Measurements from ENCODE around the gene PIAS4. TPM values are rescaled to one million over a fixed set of nuclear protein-coding genes. Genes with fewer than 3 reads are reported as not detected.

PIAS4 gene
- total and polyA plus RNA-seq, 9 of the 15 experiments (the other 6 are each of a cell fraction or from before 2014, with no cell fraction given), result 0.27 to 34.9 (median 14.4) TPM

DNA sequence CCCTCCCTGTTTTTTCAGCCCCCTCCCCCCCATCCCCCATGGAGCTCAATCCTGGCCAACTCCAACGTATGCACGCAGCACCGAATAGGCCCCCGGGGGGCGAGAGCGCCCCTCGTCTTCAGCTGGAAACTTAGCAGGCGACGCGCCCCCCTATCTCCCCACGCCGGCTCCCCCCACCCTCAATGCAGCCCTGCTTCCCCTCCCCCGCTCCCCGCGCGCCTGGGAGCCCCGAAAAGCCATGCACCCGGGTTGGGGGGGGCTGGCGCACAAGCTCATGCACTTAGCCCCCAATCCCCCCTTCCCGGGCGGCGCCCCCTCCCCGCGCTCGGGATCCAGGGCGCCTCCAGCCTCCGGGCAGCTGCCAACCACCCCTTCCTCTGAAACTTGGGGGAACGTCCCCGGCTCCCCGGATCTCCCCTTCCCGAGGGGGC is 58.7 kb downstream of the PIAS4 start (continued):
- TF ChIP-seq, protein P1, sequence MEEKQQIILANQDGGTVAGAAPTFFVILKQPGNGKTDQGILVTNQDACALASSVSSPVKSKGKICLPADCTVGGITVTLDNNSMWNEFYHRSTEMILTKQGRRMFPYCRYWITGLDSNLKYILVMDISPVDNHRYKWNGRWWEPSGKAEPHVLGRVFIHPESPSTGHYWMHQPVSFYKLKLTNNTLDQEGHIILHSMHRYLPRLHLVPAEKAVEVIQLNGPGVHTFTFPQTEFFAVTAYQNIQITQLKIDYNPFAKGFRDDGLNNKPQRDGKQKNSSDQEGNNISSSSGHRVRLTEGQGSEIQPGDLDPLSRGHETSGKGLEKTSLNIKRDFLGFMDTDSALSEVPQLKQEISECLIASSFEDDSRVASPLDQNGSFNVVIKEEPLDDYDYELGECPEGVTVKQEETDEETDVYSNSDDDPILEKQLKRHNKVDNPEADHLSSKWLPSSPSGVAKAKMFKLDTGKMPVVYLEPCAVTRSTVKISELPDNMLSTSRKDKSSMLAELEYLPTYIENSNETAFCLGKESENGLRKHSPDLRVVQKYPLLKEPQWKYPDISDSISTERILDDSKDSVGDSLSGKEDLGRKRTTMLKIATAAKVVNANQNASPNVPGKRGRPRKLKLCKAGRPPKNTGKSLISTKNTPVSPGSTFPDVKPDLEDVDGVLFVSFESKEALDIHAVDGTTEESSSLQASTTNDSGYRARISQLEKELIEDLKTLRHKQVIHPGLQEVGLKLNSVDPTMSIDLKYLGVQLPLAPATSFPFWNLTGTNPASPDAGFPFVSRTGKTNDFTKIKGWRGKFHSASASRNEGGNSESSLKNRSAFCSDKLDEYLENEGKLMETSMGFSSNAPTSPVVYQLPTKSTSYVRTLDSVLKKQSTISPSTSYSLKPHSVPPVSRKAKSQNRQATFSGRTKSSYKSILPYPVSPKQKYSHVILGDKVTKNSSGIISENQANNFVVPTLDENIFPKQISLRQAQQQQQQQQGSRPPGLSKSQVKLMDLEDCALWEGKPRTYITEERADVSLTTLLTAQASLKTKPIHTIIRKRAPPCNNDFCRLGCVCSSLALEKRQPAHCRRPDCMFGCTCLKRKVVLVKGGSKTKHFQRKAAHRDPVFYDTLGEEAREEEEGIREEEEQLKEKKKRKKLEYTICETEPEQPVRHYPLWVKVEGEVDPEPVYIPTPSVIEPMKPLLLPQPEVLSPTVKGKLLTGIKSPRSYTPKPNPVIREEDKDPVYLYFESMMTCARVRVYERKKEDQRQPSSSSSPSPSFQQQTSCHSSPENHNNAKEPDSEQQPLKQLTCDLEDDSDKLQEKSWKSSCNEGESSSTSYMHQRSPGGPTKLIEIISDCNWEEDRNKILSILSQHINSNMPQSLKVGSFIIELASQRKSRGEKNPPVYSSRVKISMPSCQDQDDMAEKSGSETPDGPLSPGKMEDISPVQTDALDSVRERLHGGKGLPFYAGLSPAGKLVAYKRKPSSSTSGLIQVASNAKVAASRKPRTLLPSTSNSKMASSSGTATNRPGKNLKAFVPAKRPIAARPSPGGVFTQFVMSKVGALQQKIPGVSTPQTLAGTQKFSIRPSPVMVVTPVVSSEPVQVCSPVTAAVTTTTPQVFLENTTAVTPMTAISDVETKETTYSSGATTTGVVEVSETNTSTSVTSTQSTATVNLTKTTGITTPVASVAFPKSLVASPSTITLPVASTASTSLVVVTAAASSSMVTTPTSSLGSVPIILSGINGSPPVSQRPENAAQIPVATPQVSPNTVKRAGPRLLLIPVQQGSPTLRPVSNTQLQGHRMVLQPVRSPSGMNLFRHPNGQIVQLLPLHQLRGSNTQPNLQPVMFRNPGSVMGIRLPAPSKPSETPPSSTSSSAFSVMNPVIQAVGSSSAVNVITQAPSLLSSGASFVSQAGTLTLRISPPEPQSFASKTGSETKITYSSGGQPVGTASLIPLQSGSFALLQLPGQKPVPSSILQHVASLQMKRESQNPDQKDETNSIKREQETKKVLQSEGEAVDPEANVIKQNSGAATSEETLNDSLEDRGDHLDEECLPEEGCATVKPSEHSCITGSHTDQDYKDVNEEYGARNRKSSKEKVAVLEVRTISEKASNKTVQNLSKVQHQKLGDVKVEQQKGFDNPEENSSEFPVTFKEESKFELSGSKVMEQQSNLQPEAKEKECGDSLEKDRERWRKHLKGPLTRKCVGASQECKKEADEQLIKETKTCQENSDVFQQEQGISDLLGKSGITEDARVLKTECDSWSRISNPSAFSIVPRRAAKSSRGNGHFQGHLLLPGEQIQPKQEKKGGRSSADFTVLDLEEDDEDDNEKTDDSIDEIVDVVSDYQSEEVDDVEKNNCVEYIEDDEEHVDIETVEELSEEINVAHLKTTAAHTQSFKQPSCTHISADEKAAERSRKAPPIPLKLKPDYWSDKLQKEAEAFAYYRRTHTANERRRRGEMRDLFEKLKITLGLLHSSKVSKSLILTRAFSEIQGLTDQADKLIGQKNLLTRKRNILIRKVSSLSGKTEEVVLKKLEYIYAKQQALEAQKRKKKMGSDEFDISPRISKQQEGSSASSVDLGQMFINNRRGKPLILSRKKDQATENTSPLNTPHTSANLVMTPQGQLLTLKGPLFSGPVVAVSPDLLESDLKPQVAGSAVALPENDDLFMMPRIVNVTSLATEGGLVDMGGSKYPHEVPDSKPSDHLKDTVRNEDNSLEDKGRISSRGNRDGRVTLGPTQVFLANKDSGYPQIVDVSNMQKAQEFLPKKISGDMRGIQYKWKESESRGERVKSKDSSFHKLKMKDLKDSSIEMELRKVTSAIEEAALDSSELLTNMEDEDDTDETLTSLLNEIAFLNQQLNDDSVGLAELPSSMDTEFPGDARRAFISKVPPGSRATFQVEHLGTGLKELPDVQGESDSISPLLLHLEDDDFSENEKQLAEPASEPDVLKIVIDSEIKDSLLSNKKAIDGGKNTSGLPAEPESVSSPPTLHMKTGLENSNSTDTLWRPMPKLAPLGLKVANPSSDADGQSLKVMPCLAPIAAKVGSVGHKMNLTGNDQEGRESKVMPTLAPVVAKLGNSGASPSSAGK (IDR thresholded peaks at IDR 0.05), result no peak
- TF ChIP-seq, protein P2, sequence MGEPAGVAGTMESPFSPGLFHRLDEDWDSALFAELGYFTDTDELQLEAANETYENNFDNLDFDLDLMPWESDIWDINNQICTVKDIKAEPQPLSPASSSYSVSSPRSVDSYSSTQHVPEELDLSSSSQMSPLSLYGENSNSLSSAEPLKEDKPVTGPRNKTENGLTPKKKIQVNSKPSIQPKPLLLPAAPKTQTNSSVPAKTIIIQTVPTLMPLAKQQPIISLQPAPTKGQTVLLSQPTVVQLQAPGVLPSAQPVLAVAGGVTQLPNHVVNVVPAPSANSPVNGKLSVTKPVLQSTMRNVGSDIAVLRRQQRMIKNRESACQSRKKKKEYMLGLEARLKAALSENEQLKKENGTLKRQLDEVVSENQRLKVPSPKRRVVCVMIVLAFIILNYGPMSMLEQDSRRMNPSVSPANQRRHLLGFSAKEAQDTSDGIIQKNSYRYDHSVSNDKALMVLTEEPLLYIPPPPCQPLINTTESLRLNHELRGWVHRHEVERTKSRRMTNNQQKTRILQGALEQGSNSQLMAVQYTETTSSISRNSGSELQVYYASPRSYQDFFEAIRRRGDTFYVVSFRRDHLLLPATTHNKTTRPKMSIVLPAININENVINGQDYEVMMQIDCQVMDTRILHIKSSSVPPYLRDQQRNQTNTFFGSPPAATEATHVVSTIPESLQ (CRISPR knock-in tag; IDR thresholded peaks at IDR 0.05), result no peak
- TF ChIP-seq KLF6 (CRISPR knock-in tag; IDR thresholded peaks at IDR 0.05; ENCODE audit: borderline replicate concordance) (no peak), ILF3 (IDR thresholded peaks at IDR 0.05; ENCODE audit: borderline replicate concordance) (no peak), RFX5 (IDR thresholded peaks at IDR 0.05; ENCODE audit: low read depth, low read length) (no peak)
- TF ChIP-seq, protein P3, sequence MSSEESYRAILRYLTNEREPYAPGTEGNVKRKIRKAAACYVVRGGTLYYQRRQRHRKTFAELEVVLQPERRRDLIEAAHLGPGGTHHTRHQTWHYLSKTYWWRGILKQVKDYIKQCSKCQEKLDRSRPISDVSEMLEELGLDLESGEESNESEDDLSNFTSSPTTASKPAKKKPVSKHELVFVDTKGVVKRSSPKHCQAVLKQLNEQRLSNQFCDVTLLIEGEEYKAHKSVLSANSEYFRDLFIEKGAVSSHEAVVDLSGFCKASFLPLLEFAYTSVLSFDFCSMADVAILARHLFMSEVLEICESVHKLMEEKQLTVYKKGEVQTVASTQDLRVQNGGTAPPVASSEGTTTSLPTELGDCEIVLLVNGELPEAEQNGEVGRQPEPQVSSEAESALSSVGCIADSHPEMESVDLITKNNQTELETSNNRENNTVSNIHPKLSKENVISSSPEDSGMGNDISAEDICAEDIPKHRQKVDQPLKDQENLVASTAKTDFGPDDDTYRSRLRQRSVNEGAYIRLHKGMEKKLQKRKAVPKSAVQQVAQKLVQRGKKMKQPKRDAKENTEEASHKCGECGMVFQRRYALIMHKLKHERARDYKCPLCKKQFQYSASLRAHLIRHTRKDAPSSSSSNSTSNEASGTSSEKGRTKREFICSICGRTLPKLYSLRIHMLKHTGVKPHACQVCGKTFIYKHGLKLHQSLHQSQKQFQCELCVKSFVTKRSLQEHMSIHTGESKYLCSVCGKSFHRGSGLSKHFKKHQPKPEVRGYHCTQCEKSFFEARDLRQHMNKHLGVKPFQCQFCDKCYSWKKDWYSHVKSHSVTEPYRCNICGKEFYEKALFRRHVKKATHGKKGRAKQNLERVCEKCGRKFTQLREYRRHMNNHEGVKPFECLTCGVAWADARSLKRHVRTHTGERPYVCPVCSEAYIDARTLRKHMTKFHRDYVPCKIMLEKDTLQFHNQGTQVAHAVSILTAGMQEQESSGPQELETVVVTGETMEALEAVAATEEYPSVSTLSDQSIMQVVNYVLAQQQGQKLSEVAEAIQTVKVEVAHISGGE (CRISPR knock-in tag; IDR thresholded peaks at IDR 0.05), result no peak
- TF ChIP-seq, protein P4, sequence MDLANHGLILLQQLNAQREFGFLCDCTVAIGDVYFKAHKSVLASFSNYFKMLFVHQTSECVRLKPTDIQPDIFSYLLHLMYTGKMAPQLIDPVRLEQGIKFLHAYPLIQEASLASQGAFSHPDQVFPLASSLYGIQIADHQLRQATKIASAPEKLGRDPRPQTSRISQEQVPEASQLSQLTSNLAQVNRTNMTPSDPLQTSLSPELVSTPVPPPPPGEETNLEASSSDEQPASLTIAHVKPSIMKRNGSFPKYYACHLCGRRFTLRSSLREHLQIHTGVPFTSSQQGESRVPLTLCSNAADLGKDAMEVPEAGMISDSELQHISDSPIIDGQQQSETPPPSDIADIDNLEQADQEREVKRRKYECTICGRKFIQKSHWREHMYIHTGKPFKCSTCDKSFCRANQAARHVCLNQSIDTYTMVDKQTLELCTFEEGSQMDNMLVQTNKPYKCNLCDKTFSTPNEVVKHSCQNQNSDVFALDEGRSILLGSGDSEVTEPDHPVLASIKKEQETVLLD (IDR thresholded peaks at IDR 0.05), result no peak
